Mucosa of descending colon (tissue), 3 donors: ENCODE measurements around the gene OPN5. TPM values are rescaled to one million over a fixed set of nuclear protein-coding genes. Genes with fewer than 3 reads are reported as not detected.

Experiments used
- ATAC-seq: fragments of 200-7000 bp; cut with Tn5 transposase; one replicate; pipeline ENCODE4 v1.9.1; 2020; ENCODE audit warnings: mild to moderate bottlenecking, moderate library complexity
- DNase-seq, 3 donors: peaks; one replicate each; pipeline ENCODE4 v3.0.0-alpha.2; 2020
- H3K36me3 ChIP-seq: fragments of 200-600 bp; one replicate; pipeline ENCODE4 v1.8.0; 2021; ENCODE audit warnings: low read depth, mild to moderate bottlenecking
- H3K4me1 ChIP-seq: fragments of 200-600 bp; one replicate; pipeline ENCODE4 v1.8.0; 2021; ENCODE audit warnings: low read depth, mild to moderate bottlenecking
- H3K4me3 ChIP-seq: fragments of 200-600 bp; one replicate; pipeline ENCODE4 v1.8.0; 2021; ENCODE audit warnings: mild to moderate bottlenecking
- H3K9me3 ChIP-seq: fragments of 200-600 bp; one replicate; pipeline ENCODE4 v1.8.0; 2021; ENCODE audit warnings: mild to moderate bottlenecking
- CTCF ChIP-seq: fragments of 200-600 bp; IDR thresholded peaks from one replicate; pipeline ENCODE4 v1.8.0; 2022; ENCODE audit warnings: antibody characterized with exemption, mild to moderate bottlenecking
- intact Hi-C, 2 donors: fragments of 100-400 bp; cut with DNase I in 1 of 2; cut with micrococcal nuclease in 1 of 2; formaldehyde crosslinking; loops; one replicate each; pipeline versions ENCODE4 v1.11.0 to v1.11.1; 2022; cut with DNase I, micrococcal nuclease
- total RNA-seq, 3 donors: library from RNA; stranded (reverse); fragmentation: NEBNext Ultra II Directional in 2 of 3; extraction: Animal tissue kit (Norgen Biotek cat#: 25700) in 2 of 3; gene quantifications; one replicate each; pipeline versions ENCODE4 v1.2.1 to v1.2.4, GENCODE V29; 2021 to 2023
- donor health status: DM: no; HTN: no; CAD: no; lungs with moderate emphysema.
- donor health status: DM: no; HTN: no; CAD: no.
- donor health status: DM: no; HTN: yes; CAD: no.

OPN5 gene
- total RNA-seq, 3 donors from 2014 or later: not detected

GRCh38 chr6:47810885-47811284 is 29.1 kb downstream of the OPN5 start:
- TF ChIP-seq CTCF: no peak
- Histone ChIP-seq H3K4me1 (no peaks in the 10 kb centered on the region), H3K36me3 (no peaks in the 10 kb centered on the region), H3K9me3 (no peaks in the 10 kb centered on the region), H3K4me3 (no peak overlapping the region)
- intact Hi-C loops: no loop called here
- no peak for DNase-seq
- ATAC-seq: no peak

GRCh38 chr6:47811443-47811842 is 29.6 kb downstream of the OPN5 start:
- ATAC-seq (no peak), DNase-seq (no peak)
- Histone ChIP-seq H3K4me3 (no peak overlapping the region), H3K36me3 (no peaks in the 10 kb centered on the region), H3K9me3 (no peaks in the 10 kb centered on the region), H3K4me1 (no peaks in the 10 kb centered on the region)
- intact Hi-C loops: no loop called here
- TF ChIP-seq CTCF: no peak

GRCh38 chr6:47817749-47818148 is 35.9 kb downstream of the OPN5 start:
- no peaks in the 10 kb centered on the region for H3K4me1 ChIP-seq
- intact Hi-C loops: no loop called here
- no peaks in the 10 kb centered on the region for H3K9me3 ChIP-seq
- no peak for TF ChIP-seq CTCF
- no peak overlapping the region for H3K4me3 ChIP-seq
- ATAC-seq (no peak), DNase-seq (no peak)
- H3K36me3 ChIP-seq: no peaks in the 10 kb centered on the region

- H3K36me3 ChIP-seq: no peaks in the 10 kb centered on the region
- no peaks in the 10 kb centered on the region for H3K4me1 ChIP-seq
- ATAC-seq (no peak), DNase-seq (no peak)
- H3K9me3 ChIP-seq: no peaks in the 10 kb centered on the region
- no peak for TF ChIP-seq CTCF
- intact Hi-C loops: no loop called here
- no peak overlapping the region for H3K4me3 ChIP-seq
Measured at GRCh38 chr6:47819461-47819860, 37.6 kb downstream of the OPN5 start.

GRCh38 chr6:47822856-47823554 is 41.2 kb downstream of the OPN5 start:
- H3K36me3 ChIP-seq: no peaks in the 10 kb centered on the region
- H3K9me3 ChIP-seq: no peaks in the 10 kb centered on the region
- no peaks in the 10 kb centered on the region for H3K4me1 ChIP-seq
- intact Hi-C loops: no loop called here
- no peak overlapping the region for H3K4me3 ChIP-seq
- TF ChIP-seq CTCF: no peak
- ATAC-seq: no peak
- no peak for DNase-seq
